Right lobe of liver (tissue), 6 donors: ENCODE data around the gene ARHGEF11. TPM values are rescaled to one million over a fixed set of nuclear protein-coding genes. Genes with fewer than 3 reads are reported as not detected.

ENCODE experiments used
- ATAC-seq, 4 donors: fragments of 200-7000 bp; cut with Tn5 transposase; one replicate each; pipeline ENCODE4 v1.9.1; 2020; ENCODE audit warnings: mild to moderate bottlenecking in 4 of 4, moderate library complexity in 4 of 4
- DNase-seq, 3 donors: peaks; one replicate each; pipeline ENCODE4 v3.0.0-alpha.2; 2020
- H3K27ac ChIP-seq, 3 donors: fragments of 200-600 bp; one replicate each; pipeline ENCODE4 v1.8.0; 2022
- H3K27me3 ChIP-seq, 2 donors: fragments of 200-600 bp; one replicate each; pipeline ENCODE4 v1.8.0; 2022
- H3K36me3 ChIP-seq, 4 donors: fragments of 200-600 bp; sonication (generic) in 1 of 4; one replicate each; pipeline versions ENCODE4 v1.5.1 to v1.8.0; 2017 to 2022; ENCODE audit warnings: control low read depth in 1 of 4
- H3K4me1 ChIP-seq, 4 donors: fragments of 200-600 bp; sonication (generic) in 1 of 4; one replicate each; pipeline versions ENCODE4 v1.5.1 to v1.8.0; 2017 to 2022; ENCODE audit warnings: control low read depth in 1 of 4
- H3K4me3 ChIP-seq, 3 donors: fragments of 200-600 bp; one replicate each; pipeline ENCODE4 v1.8.0; 2022
- H3K9me3 ChIP-seq, 4 donors: fragments of 200-600 bp; sonication (generic) in 1 of 4; one replicate each; pipeline versions ENCODE4 v1.5.1 to v1.8.0; 2017 to 2022; ENCODE audit warnings: control low read depth in 1 of 4
- CTCF ChIP-seq, 4 donors: fragments of 200-600 bp in 3 of 4; fragments of 450-650 bp in 1 of 4; IDR thresholded peaks; one replicate each; pipeline versions ENCODE4 v1.5.1 to v1.8.0; 2016 to 2022; ENCODE audit warnings: antibody characterized with exemption in 4 of 4, mild to moderate bottlenecking in 2 of 4
- POLR2A ChIP-seq: fragments of 450-650 bp; IDR thresholded peaks from one replicate; pipeline ENCODE4 v1.6.1; 2017; ENCODE audit warnings: antibody characterized with exemption, mild to moderate bottlenecking
- WGBS: methylation state at CpG from one replicate; pipeline ENCODE4 v1.1.6; 2018; ENCODE audit warnings: low coverage, low lambda C conversion rate; ENCODE audit not compliant: insufficient coverage; ENCODE audit errors: missing lambda C conversion rate; 5-methylcytosine and 5-hydroxymethylcytosine counted together
- intact Hi-C, 2 donors: fragments of 100-400 bp; cut with DNase I; formaldehyde crosslinking; loops; one replicate each; pipeline versions ENCODE4 v1.11.2 to v1.14.1; 2022
- total RNA-seq, 6 experiments: library from RNA; depleted of rRNA in 2 of 6; stranded (reverse); fragments of >200 nt in 2 of 6; fragmentation: NEBNext Ultra II Directional in 3 of 6; extraction: Animal tissue kit (Norgen Biotek cat#: 25700) in 3 of 6; gene quantifications; one replicate each; pipeline versions ENCODE4 v1.1.0 to v1.2.4, GENCODE V29; 2016 to 2023
- donor health status: DM: no; HTN: yes; CAD: no.
- donor health status: DM: no; HTN: no; CAD: no.
- donor health status: DM: no; HTN: no; CAD: no.
- donor health status: DM: no; HTN: yes; CAD: no.
- donor health status: DM: no; HTN: yes; CAD: no.

ARHGEF11 gene
- total RNA-seq, 6 experiments from 2014 or later = 10.5 to 18.7 (median 12.8) TPM

GRCh38 chr1:156893048-156893953 is 152.2 kb downstream of the ARHGEF11 start, which contains the start of gene PEAR1:
Gene PEAR1 (plus strand): TSS chr1:156893718. CDS start chr1:156903927, 10,209 bp downstream.
- H3K27ac ChIP-seq = peak within 1 kb of the TSS; percentile 76 to 91 (median 77)
- peak within 1 kb of the TSS; percentile 35 to 51 (median 49) for H3K4me3 ChIP-seq
- peaks cover 0 to 9% of the 10 kb centered on the region in 2 donors for H3K27me3 ChIP-seq
- no peaks in the 10 kb centered on the region for H3K36me3 ChIP-seq
- H3K9me3 ChIP-seq = no peaks in the 10 kb centered on the region
- TF ChIP-seq CTCF (IDR thresholded peaks at IDR 0.05) (no peak), POLR2A (peak; percentile 36)
- peaks cover 0 to 5% (median 0%) of the 10 kb centered on the region in 4 donors for H3K4me1 ChIP-seq
- intact Hi-C loops = no loop called here
- 5% methylated on average over 41 of the region's 60 CpGs for WGBS
- ATAC-seq (peak; percentile 21 to 28 (median 27)), DNase-seq (peak in 1 of 3 donors; percentile 69)

DNA sequence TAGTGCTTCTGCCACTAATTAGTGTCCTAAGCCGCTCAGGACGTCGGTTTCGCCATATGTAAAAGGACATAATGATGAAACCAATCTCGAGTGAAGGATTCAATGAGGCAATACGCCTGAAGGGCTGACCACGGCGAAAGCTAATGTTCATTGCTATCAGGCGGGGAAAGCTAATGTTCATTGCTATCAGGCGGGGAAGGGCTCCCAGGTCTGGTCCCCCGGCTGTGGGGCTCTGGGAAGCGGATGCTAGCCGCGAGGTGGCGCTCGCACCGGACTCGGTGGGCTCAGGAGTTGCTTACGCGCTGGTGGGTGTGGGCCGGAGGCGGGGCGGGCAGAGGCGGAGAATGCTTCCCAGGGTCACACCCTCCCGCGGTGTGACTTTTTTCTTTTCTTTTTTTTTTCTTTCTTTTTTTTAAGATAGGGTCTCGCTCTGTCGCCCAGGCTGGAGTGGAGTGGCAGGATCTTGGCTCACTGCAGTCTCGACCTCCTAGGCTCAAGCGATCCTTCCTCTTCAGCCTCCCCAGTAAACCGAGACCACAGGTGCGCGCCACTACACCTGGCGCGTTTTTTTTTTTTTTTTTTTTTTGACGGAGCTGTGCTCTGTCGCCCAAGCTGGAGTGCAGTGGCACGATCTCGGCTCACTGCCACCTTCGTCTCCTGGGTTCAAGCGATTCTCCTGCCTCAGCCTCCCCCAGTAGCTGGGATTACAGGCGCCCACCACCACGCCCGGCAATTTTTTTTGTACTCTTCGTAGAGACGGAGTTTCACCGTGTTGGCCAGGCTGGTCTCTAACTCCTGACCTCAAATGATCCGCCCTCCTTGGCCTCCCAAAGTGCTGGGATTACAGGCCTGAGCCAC is 153.1 kb downstream of the ARHGEF11 start:
- H3K4me1 ChIP-seq = peaks cover 0 to 5% (median 0%) of the 10 kb centered on the region in 4 donors
- H3K27ac ChIP-seq = peak overlapping the region in 2 of 3 donors; percentile 76 to 91
- TF ChIP-seq POLR2A (no peak), CTCF (IDR thresholded peaks at IDR 0.05) (peak; percentile 65 to 88 (median 78))
- no peaks in the 10 kb centered on the region for H3K36me3 ChIP-seq
- ATAC-seq (peak; percentile 82 to 91 (median 88)), DNase-seq (peak; percentile 85 to 92 (median 89))
- 7% methylated on average over 42 of the region's 48 CpGs for WGBS
- no peaks in the 10 kb centered on the region for H3K9me3 ChIP-seq
- intact Hi-C loops = no loop called here
- no peak overlapping the region for H3K4me3 ChIP-seq
- H3K27me3 ChIP-seq = peaks cover 0 to 9% of the 10 kb centered on the region in 2 donors

DNA sequence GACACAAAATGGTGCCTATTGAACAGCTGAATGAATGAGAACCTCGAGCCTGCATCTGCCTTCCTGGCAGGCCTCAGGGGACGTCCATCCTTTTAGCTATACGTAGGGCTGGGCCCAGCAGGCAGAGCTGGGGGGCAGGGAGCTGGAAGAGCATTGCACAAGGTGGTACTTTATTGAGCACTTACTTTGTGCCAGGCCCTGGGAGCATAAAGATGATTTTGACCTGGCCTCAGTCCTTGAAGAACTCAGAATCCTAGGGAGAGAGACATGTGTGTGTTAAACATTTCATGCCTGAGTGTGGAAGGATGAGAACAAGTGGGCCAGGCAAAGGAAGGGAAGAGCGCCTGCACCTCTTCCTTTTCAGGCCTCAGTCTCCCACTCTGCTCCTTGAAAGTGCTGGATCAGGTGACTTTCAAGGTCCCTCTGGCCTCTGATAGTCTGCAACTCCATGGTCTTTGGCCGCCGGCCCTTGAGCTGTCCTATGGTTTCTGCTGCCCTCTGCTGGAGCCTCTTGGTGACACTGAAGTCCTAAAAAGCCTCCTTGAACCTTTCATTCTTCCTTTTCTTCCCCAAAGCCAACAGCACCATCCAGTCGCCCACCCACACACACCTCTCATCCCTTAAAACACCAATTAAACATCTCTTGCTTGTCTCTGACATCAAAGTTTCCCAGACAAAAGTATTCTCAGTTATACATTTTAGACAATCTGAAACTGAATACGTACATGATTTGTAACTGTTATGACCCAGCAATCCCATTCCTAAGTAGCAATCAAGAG is 155.6 kb downstream of the ARHGEF11 start:
- DNase-seq (peak; percentile 74 to 79 (median 79)), ATAC-seq (peak; percentile 66 to 79 (median 72))
- Histone ChIP-seq H3K27me3 (peaks cover 0 to 9% of the 10 kb centered on the region in 2 donors), H3K36me3 (no peaks in the 10 kb centered on the region), H3K4me3 (no peak overlapping the region), H3K27ac (no peak overlapping the region), H3K9me3 (no peaks in the 10 kb centered on the region), H3K4me1 (peaks cover 0 to 5% (median 0%) of the 10 kb centered on the region in 4 donors)
- intact Hi-C loops = no loop called here
- TF ChIP-seq POLR2A (no peak), CTCF (IDR thresholded peaks at IDR 0.05) (peak; percentile 66 to 84 (median 78))
- 41% methylated on average over 8 of the region's 8 CpGs for WGBS

- H3K4me1 ChIP-seq = peaks cover 0 to 5% (median 0%) of the 10 kb centered on the region in 4 donors
- H3K9me3 ChIP-seq = no peaks in the 10 kb centered on the region
- ATAC-seq (no peak), DNase-seq (no peak)
- H3K27ac ChIP-seq = no peak overlapping the region
- 21% methylated on average over 6 of the region's 6 CpGs for WGBS
- H3K36me3 ChIP-seq = no peaks in the 10 kb centered on the region
- intact Hi-C loops = no loop called here
- no peak for TF ChIP-seq CTCF (IDR thresholded peaks at IDR 0.05)
- no peak for TF ChIP-seq POLR2A
- no peaks in the 10 kb centered on the region for H3K27me3 ChIP-seq
- no peak overlapping the region for H3K4me3 ChIP-seq
These were observed 157.8 kb downstream of the ARHGEF11 start for GRCh38 chr1:156887734-156888133.
